ENCODE measurements around the gene CDIP1. TPM values are rescaled to one million over a fixed set of nuclear protein-coding genes. Genes with fewer than 3 reads are reported as not detected.

The CDIP1 gene
- total RNA-seq, 1 experiment from 2014 or later, result 49.7 TPM

DNA sequence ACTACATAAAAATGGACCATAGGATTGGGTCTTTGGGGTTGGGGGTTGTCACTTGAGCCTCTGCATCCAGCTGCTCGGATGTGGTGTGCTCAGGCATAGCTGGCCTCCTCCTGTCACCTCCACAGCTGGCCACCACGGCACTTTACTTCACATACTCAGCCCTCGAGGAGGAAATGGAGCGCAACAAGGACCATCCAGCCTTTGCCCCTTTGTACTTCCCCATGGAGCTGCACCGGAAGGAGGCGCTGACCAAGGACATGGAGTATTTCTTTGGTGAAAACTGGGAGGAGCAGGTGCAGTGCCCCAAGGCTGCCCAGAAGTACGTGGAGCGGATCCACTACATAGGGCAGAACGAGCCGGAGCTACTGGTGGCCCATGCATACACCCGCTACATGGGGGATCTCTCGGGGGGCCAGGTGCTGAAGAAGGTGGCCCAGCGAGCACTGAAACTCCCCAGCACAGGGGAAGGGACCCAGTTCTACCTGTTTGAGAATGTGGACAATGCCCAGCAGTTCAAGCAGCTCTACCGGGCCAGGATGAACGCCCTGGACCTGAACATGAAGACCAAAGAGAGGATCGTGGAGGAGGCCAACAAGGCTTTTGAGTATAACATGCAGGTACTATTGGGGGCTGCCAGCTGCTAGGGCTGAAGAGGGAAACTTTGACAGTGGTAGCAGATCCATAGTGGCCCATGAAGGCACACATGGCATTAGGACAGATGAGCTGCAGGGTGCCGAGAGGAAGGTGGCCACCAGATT lies 30.8 kb downstream of the CDIP1 start:
- Histone ChIP-seq H3K79me1 (ENCODE audit: insufficient read depth, low read depth, low read length, poor library complexity, severe bottlenecking) (no peaks in the 10 kb centered on the region), H3K9ac (ENCODE audit: extremely low read depth, insufficient read length, low read length) (no peak overlapping the region), H4K8ac (replicated peaks; ENCODE audit: insufficient read length, low read depth, low read length) (no peak overlapping the region), H3K56ac (ENCODE audit: insufficient read length, low read depth, low read length) (no peak overlapping the region), H3K4ac (ENCODE audit: low read depth, low read length) (no peak overlapping the region), H3K9me3 (ENCODE audit: control insufficient read depth, low read depth, low read length) (no peaks in the 10 kb centered on the region), H2BK15ac (ENCODE audit: low read depth, low read length) (no peak overlapping the region), H3K14ac (ENCODE audit: insufficient read depth, low read length) (no peak overlapping the region), H4K5ac (ENCODE audit: insufficient read length, low read depth, low read length) (no peak overlapping the region), H4K91ac (ENCODE audit: insufficient read length, low read depth, low read length) (no peak overlapping the region), H3K4me1 (ENCODE audit: insufficient read depth, low read length) (no peaks in the 10 kb centered on the region), H3K27ac (ENCODE audit: insufficient read length, low read depth, low read length) (no peak overlapping the region), H3K4me2 (ENCODE audit: insufficient read depth, insufficient read length, low read length) (no peak overlapping the region), H3K27me3 (ENCODE audit: insufficient read depth, low read length) (no peaks in the 10 kb centered on the region), H2BK12ac (ENCODE audit: insufficient read length, low read depth, low read length) (no peak overlapping the region), H3T11ph (ENCODE audit: low read length) (no peak overlapping the region), H2AK5ac (ENCODE audit: insufficient read length, low read length) (no peak overlapping the region), H3K79me2 (ENCODE audit: insufficient read depth, low read length) (no peaks in the 10 kb centered on the region), H2BK5ac (ENCODE audit: insufficient read length, low read length) (no peak overlapping the region), H2BK20ac (ENCODE audit: low read depth, low read length, poor library complexity, severe bottlenecking) (no peak overlapping the region), H2AFZ (ENCODE audit: low read length) (no peak overlapping the region), H2BK120ac (ENCODE audit: low read depth, low read length, poor library complexity, severe bottlenecking) (no peak overlapping the region), H4K20me1 (ENCODE audit: control insufficient read depth, insufficient read depth, insufficient read length) (no peaks in the 10 kb centered on the region), H3K18ac (ENCODE audit: insufficient read length, low read depth, low read length) (no peak overlapping the region), H3K23ac (ENCODE audit: insufficient read length, low read depth, low read length) (no peak overlapping the region), H3K23me2 (ENCODE audit: insufficient read length, low read depth, low read length, poor library complexity, severe bottlenecking) (no peaks in the 10 kb centered on the region)
- DNase-seq, result no peak
- Mint-ChIP-seq H3K9me3 (no peaks in the 10 kb centered on the region), H3K4me3 (no peak overlapping the region), H3K27me3 (ENCODE audit: low read depth) (no peaks in the 10 kb centered on the region; the same call in 1 of the 2 replicates), H3K27ac (no peak overlapping the region; a peak in 2 of 7 replicates), H3K36me3 (ENCODE audit: insufficient read depth in 1 of 3, low read depth in 3 of 3) (peaks cover 14 to 51% (median 37%) of the 10 kb centered on the region in 3 experiments; a peak in 6 of 7 replicates), H3K4me1 (peaks cover 9 to 13% of the 10 kb centered on the region in 2 experiments; a peak in 2 of 4 replicates)
- no CpG with 5 or more reads among the region's 17 CpGs for WGBS (ENCODE audit: extremely low coverage, insufficient read length, low lambda C conversion rate)
- TF ChIP-seq, protein P1, sequence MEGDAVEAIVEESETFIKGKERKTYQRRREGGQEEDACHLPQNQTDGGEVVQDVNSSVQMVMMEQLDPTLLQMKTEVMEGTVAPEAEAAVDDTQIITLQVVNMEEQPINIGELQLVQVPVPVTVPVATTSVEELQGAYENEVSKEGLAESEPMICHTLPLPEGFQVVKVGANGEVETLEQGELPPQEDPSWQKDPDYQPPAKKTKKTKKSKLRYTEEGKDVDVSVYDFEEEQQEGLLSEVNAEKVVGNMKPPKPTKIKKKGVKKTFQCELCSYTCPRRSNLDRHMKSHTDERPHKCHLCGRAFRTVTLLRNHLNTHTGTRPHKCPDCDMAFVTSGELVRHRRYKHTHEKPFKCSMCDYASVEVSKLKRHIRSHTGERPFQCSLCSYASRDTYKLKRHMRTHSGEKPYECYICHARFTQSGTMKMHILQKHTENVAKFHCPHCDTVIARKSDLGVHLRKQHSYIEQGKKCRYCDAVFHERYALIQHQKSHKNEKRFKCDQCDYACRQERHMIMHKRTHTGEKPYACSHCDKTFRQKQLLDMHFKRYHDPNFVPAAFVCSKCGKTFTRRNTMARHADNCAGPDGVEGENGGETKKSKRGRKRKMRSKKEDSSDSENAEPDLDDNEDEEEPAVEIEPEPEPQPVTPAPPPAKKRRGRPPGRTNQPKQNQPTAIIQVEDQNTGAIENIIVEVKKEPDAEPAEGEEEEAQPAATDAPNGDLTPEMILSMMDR (conservative IDR thresholded peaks at IDR 0.05), result no peak
